Measurements from ENCODE around the gene MBD3L2B.

DNA sequence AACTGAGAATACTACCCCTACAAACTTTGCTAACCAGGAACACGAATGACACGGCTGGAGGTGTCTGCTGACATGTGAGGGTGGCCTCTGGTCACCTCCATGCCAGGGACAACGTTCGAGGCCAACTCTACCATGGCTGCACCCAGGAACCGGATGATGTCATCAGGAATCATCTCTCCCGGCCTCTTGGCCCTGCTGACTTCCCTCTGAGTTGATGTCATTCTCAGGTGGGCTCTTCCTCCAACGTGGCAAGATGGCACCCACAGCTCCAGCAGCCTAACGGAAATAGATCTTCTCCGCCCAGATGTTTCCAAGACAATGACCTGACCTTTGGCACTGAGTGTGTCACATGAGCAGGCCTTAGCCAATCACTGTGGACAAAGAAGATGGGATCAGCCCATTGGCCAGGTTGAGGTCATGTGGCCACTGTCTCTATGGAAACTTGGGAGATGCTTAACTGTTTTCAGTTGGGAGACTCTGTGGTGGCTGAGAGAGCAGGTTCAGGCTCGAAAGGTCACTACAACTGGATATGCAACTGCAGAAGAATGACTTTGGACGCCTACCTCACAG, 15.0 kb downstream of the MBD3L2B start:
- TF ChIP-seq, protein P1, sequence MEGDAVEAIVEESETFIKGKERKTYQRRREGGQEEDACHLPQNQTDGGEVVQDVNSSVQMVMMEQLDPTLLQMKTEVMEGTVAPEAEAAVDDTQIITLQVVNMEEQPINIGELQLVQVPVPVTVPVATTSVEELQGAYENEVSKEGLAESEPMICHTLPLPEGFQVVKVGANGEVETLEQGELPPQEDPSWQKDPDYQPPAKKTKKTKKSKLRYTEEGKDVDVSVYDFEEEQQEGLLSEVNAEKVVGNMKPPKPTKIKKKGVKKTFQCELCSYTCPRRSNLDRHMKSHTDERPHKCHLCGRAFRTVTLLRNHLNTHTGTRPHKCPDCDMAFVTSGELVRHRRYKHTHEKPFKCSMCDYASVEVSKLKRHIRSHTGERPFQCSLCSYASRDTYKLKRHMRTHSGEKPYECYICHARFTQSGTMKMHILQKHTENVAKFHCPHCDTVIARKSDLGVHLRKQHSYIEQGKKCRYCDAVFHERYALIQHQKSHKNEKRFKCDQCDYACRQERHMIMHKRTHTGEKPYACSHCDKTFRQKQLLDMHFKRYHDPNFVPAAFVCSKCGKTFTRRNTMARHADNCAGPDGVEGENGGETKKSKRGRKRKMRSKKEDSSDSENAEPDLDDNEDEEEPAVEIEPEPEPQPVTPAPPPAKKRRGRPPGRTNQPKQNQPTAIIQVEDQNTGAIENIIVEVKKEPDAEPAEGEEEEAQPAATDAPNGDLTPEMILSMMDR (optimal IDR thresholded peaks at IDR 0.05 in 1 of 3, IDR thresholded peaks at IDR 0.05 in 1 of 3, conservative IDR thresholded peaks at IDR 0.05 in 1 of 3; ENCODE audit: extremely low read depth in 1 of 3, insufficient read depth in 2 of 3, low read length in 3 of 3), result no peak
- TF ChIP-seq EZH2 (IDR thresholded peaks at IDR 0.05; ENCODE audit: low read length), result no peak

Data from keratinocyte (primary cell).